HCT116 (cell line): Measurements from ENCODE around the gene EXOC4.

Experiments
- ATF3 ChIP-seq: IDR thresholded peaks from 2 replicates; pipeline ENCODE4 v1.6.1; 2012
- CTCF ChIP-seq, 3 experiments: fragments of 200-600 bp in 1 of 3; sonication (generic) in 1 of 3; IDR thresholded peaks in 2 of 3; conservative IDR thresholded peaks in 1 of 3; 2 replicates each; pipeline ENCODE4 v1.5.1; 2012 to 2017; ENCODE audit warnings: low read depth in 2 of 3, low read length in 2 of 3, antibody characterized with exemption in 1 of 3, borderline replicate concordance in 1 of 3, control low read depth in 1 of 3, mild to moderate bottlenecking in 1 of 3, mixed read lengths in 1 of 3, mixed run types in 1 of 3, moderate library complexity in 1 of 3; ENCODE audit not compliant: insufficient read depth in 1 of 3
- EZH2 ChIP-seq: fragments of 200-600 bp; sonication (generic); IDR thresholded peaks from 2 replicates; pipeline ENCODE4 v1.6.1; 2017; ENCODE audit warnings: antibody characterized with exemption, mixed run types
- EZH2phosphoT487 ChIP-seq: fragments of 200-600 bp; IDR thresholded peaks from 2 replicates; pipeline ENCODE4 v1.6.1; 2018; ENCODE audit warnings: antibody characterized with exemption, borderline replicate concordance
- POLR2AphosphoS5 ChIP-seq: IDR thresholded peaks from 2 replicates; pipeline ENCODE4 v1.6.1; 2011; ENCODE audit warnings: mild to moderate bottlenecking, low read depth, low read length, moderate library complexity
- SIN3A ChIP-seq: IDR thresholded peaks from 2 replicates; pipeline ENCODE4 v1.6.1; 2012; ENCODE audit warnings: low read depth
- ZBTB33 ChIP-seq: IDR thresholded peaks from 2 replicates; pipeline ENCODE4 v1.6.1; 2011; ENCODE audit warnings: mild to moderate bottlenecking, low read length, moderate library complexity; ENCODE audit not compliant: insufficient replicate concordance; ENCODE audit errors: extremely low read depth

- TF ChIP-seq EZH2phosphoT487 (no peak), SIN3A (no peak), CTCF (IDR thresholded peaks at IDR 0.05 in 2 of 3, conservative IDR thresholded peaks at IDR 0.05 in 1 of 3; ENCODE audit: borderline replicate concordance in 1 of 3, insufficient read depth in 1 of 3, low read depth in 2 of 3, low read length in 2 of 3) (no peak), ZBTB33 (no peak), EZH2 (no peak), ATF3 (no peak), POLR2AphosphoS5 (no peak)
Measured at GRCh38 chr7:133836666-133837065, 583.8 kb downstream of the EXOC4 start.
